ENCODE measurements around the gene MRPS23.
"Not testable (repeated sequence)": the region's sequence is repeated elsewhere in the genome, so short reads cannot be mapped to it uniquely, and the experiment has no call there.

MRPS23 gene

GRCh38 chr17:57861790-57862693, 12.2 kb upstream of the MRPS23 start:
- no peak for DNase-seq

- peak; percentile 11 for DNase-seq
Observed at GRCh38 chr17:57861000-57861789, 11.4 kb upstream of the MRPS23 start.

- no peak for DNase-seq
Observed at GRCh38 chr17:57860414-57860999, 10.7 kb upstream of the MRPS23 start.

GRCh38 chr17:57859601-57860413, 10.0 kb upstream of the MRPS23 start:
- DNase-seq: no peak

GRCh38 chr17:57858838-57859237, 9.0 kb upstream of the MRPS23 start:
- DNase-seq: no peak

GRCh38 chr17:57856792-57857620, 7.2 kb upstream of the MRPS23 start:
- no peak for DNase-seq

GRCh38 chr17:57855391-57856035, 5.7 kb upstream of the MRPS23 start:
- DNase-seq: no peak

GRCh38 chr17:57853695-57854094, 3.9 kb upstream of the MRPS23 start:
- no peak for DNase-seq

GRCh38 chr17:57852955-57853328, 3.1 kb upstream of the MRPS23 start:
- DNase-seq: no peak

GRCh38 chr17:57852092-57852954, 2.5 kb upstream of the MRPS23 start:
- no peak for DNase-seq

- no peak for DNase-seq
Observed at GRCh38 chr17:57849163-57849873, 526 bp downstream of the MRPS23 start.

GRCh38 chr17:57846056-57846945, 3.5 kb downstream of the MRPS23 start:
- DNase-seq: not testable (repeated sequence)

- DNase-seq: no peak
Observed at GRCh38 chr17:57842280-57842679, 7.6 kb downstream of the MRPS23 start.

- DNase-seq: no peak
Observed at GRCh38 chr17:57839571-57839923, 10.3 kb downstream of the MRPS23 start.

- DNase-seq: no peak
Observed at GRCh38 chr17:57838857-57839570, 10.8 kb downstream of the MRPS23 start.

GRCh38 chr17:57838453-57838852, 11.4 kb downstream of the MRPS23 start:
- DNase-seq: no peak

GRCh38 chr17:57835333-57835900, 14.4 kb downstream of the MRPS23 start:
- DNase-seq: no peak

All from activated T-cell treated with anti-CD3 and anti-CD28 coated beads for 4 hours (primary cell).